HG03060 (cell line): Measurements from ENCODE around the gene KCTD18.

Source experiments
- ATAC-seq: cut with Tn5 transposase; IDR thresholded peaks from one replicate; pipeline ENCODE4 v1.9.1; 2021; ENCODE audit warnings: low read depth, moderate number of reproducible peaks; ENCODE audit not compliant: unreplicated experiment

The KCTD18 gene

DNA sequence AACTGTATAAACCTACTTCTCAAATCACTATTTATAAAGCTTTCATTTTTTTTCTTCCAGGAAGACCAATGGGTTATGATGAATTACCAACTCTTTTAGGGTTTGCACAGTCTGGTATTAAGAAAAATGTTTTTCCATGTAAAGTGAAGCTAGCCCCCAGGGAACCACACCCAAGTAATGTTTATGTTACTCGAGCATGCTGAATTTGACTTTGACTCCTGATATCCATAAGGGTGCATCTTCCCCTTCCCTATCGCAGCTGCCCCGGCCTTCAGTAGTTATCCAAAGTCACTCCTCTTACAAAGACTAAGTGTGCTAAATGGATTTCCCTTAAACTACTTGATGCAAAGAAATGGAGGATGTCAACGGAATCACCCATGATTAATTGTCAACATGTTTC, 21.7 kb downstream of the KCTD18 start:
- no peak for ATAC-seq

DNA sequence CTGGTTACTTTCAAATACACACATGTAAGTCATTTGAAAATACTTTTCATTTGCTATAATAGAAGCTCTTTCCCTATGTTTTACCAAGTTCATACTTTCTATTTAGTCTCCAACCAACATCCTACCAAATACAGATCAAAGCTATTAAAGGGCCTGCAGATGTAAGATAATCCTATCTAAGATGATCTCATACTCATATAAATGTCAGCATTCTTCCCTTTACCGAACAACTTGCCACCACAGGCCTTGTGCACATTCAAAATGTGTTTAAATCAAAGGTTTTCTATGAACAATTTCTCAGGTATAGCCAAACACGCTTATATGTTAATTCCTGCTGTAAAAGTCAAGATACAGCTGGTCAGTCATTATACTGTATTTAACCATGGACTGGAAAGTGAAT, 23.3 kb downstream of the KCTD18 start:
- no peak for ATAC-seq

- ATAC-seq: no peak
These were observed 24.9 kb downstream of the KCTD18 start for GRCh38 chr2:200484934-200485333.

GRCh38 chr2:200483729-200484198, 26.1 kb downstream of the KCTD18 start:
- peak; percentile 36 for ATAC-seq

GRCh38 chr2:200482194-200482593, 27.7 kb downstream of the KCTD18 start:
- peak; percentile 59 for ATAC-seq

- ATAC-seq: no peak
These were observed 30.1 kb downstream of the KCTD18 start for GRCh38 chr2:200479692-200480265.

DNA sequence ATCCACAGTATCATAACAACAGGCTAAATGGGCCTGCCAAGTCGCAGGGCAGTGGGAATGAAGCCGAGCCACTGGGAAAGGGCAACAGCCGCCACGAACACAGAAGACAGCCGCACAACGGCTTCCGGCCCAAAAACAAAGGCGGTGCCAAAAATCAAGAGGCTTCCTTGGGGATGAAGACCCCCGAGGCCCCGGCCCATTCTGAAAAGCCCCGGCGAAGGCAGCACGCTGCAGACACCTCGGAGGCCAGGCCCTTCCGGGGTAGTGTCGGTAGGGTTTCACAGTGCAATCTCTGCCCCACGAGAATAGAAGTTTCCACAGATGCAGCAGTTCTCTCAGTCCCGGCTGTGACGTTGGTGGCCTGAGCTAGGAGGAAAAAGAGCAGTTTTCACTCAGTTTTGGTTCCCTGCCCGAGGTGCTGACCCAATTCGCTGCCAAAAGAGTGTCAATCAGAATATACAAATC, 32.2 kb downstream of the KCTD18 start:
- no peak for ATAC-seq

DNA sequence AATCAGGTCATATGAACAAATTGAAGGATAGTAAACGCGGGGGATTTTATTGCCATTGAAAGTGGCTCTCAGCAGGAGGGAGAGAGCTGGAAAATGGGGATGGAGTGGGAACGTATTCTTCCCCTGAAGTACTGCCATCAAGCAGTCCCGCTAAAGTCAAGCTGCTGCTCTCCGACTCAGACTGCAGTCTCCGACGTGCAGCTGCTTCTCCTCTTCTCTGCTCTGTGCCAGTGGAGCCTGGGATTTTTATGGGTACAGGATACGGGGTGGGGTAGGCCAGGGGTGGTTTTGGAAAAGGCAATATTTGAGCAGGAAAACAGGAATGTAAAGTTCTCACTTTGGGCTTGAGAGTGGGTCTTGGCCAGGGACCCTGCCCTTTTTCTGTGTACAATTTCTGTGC, 33.0 kb downstream of the KCTD18 start:
- ATAC-seq: no peak

GRCh38 chr2:200475795-200476194, 34.1 kb downstream of the KCTD18 start:
- ATAC-seq: no peak

DNA sequence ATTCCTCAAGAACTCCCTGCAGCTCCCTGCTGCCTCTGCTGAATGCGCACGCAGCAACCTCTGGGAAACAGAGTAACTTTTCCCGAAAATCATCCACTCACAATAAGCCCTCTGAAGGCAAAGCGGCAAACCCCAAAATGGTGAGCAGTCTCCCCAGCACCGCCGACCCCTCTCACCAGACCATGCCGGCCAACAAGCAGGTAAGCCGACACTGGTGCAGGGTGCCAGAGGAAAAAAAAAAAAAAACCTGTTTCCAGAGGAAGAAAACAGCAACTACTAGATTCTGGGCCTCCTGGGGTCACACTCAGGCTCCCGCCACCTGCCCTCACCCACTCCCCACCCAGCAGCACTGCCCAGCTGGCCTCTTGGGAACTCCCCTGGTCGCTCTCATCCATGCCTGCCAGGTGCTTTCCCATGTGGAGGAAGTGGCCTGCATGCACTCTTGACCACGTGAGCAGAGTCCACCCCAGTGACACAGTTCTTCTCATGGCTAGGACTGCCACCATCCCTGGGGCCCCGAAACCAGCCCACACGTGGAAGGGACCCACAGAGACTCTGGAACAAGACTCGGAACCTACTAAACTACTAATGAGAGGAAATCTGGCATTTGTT, 36.9 kb downstream of the KCTD18 start:
- no peak for ATAC-seq

DNA sequence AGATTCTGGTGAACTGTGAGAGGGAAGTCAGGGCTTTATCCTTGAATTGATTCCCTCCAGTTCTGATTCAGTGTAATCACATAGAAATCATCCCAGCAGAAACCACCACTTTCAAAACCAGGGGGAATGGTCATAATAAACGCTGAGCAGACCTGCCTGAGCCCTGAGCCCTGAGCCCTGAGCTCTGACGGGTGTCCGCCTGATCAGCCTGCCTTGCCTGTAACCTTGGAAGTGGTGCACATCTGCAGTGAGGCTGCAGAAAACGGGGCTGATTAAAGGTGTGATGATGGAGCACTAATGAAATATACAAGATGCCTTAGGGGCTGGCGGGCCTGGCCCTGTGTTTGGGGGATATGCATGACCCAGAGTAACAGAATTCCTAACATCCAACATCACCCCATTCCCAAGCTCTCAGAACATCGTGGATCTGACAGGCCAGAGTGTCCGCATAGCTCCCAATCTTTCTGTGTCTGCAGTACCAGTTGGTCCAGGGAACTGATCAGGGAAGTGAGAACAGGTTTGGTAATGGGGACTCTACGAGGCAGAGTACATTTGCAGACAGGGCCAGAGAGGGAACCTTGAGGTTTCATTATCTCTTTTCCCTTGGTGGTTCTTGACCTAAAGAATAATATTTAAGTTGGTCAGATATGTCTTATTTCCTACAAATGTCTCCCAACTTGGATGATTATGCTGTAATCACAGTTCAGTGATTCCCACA, 37.8 kb downstream of the KCTD18 start:
- no peak for ATAC-seq

DNA sequence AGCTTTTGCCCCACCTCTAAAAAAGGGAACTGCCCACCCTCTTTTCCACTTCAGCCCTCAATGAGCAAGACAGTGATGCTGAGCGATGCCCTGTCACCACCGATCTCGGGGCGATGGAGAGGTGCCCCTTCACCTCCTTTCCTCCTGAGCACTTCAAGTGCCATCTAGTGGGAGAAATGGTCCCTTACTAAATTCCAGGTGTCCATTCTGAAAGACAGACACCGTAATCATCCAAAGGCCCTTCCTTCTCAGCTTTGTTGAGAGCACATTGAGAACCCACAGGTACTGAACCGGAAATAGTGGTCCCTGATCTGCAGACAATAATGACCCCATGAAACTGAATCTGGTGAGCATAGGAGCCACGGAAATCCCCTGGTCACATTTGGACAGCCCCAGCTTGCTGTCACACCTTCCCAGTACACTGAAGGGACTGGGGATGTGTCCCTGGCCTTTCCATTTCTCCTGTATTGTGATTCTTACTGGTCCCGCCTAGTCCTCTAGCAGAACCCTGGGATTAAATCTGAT, 38.5 kb downstream of the KCTD18 start:
- ATAC-seq: peak; percentile 72

DNA sequence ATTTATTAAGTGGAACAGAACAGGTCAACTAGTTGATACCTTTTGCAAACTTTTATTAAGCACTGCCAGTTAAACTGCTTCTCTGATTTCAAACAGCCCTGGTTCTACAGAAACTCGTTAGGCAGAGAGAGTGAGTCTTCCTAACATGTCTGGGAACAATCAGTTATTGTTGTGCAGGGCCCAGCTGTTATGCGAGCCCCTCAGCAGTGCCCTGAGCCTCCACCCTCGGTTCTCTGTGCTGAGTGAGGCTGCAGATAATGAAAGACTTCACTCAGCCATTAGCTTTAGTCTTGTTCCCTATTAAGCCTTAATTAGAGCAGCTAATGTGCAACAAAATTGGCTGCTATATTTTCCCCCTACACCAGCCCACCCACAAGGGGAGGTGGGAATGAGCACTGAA, 39.6 kb downstream of the KCTD18 start:
- ATAC-seq: no peak

GRCh38 chr2:200469708-200470211, 40.1 kb downstream of the KCTD18 start:
- no peak for ATAC-seq

- ATAC-seq: no peak
These were observed 41.8 kb downstream of the KCTD18 start for GRCh38 chr2:200467806-200468681.

DNA sequence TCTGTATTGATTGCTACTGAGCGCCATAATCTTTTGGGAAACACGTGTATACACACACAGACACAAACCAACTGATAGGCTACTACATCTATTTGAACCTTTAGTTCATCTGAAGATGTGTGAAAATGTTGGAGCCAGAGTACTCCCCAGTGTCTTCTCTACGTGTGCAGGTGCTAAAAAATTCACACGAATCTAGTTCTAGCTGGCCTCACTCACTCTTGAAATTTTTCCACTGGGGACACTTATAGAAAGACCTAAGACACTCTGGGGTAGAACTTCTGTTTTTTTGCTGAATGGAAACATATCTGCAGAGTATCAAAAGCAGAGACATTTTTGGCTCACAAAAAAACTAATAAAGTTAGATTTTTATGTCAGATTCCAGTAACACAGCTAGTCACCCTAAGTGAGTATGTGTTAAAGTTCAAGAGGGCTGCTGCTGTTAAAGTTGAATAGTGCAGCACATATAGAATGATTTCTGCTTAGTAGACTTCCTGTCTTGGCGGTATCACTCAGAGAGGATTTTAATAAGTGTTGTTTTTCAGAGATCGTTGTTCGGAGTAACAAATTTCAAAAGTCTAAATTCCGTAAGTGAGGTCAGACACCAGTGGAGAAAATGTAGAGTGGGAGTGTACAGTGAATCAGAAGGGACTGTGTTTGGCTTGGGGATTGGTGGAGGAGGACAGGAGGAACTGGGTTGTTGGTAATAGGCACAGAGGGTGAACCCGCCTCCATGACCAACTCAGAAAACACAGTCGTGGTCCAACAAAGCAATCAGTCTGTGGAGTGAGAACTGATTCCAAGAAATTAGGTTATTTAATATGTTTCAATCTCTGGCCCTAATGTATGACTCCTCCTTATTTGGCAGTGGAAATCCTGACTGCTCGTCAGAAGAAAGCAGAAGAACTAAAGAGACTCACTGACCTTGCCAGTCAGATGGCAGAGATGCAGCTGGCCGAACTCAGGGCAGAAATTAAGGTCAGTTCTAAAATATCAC, 43.1 kb downstream of the KCTD18 start:
- ATAC-seq: no peak

DNA sequence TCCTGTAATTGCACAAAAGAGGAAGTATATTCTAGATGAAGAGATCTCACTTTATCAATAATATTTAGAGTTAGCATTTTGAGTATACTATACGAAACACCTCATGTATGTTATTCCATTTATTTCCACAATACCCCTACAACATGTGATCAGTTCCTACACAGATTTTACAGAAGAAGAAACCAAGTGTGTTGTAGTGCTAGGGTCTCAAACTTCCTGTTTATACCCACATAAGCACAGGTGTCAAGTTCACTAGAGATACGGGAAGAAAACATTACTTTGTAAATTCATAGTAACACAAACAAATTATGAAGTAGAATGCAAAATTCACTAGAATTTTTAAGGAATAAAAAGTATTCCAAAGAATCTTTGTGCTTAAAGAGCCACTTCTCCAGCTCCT, 46.4 kb downstream of the KCTD18 start:
- ATAC-seq: no peak

GRCh38 chr2:200461846-200462710, 47.8 kb downstream of the KCTD18 start:
- no peak for ATAC-seq
